IPS-18c (cell line): ENCODE data around the gene IL4R.
"Not testable (repeated sequence)": the region's sequence is repeated elsewhere in the genome, so short reads cannot be mapped to it uniquely, and the experiment has no call there.

Source experiments
- H3K4me3 ChIP-seq: 2 replicates; pipeline ENCODE4 v1.7.0; 2013; ENCODE audit warnings: low read depth, mild to moderate bottlenecking, low read length, moderate library complexity; ENCODE audit not compliant: insufficient read depth
- H3K9me3 ChIP-seq: one replicate; pipeline ENCODE4 v1.6.1; 2013; ENCODE audit warnings: mild to moderate bottlenecking, low read length, moderate library complexity; ENCODE audit not compliant: control insufficient read depth, insufficient read depth

The IL4R gene

GRCh38 chr16:27377666-27378485, 64.1 kb downstream of the IL4R start:
- Histone ChIP-seq H3K9me3 (no peaks in the 10 kb centered on the region), H3K4me3 (no peak overlapping the region)

DNA sequence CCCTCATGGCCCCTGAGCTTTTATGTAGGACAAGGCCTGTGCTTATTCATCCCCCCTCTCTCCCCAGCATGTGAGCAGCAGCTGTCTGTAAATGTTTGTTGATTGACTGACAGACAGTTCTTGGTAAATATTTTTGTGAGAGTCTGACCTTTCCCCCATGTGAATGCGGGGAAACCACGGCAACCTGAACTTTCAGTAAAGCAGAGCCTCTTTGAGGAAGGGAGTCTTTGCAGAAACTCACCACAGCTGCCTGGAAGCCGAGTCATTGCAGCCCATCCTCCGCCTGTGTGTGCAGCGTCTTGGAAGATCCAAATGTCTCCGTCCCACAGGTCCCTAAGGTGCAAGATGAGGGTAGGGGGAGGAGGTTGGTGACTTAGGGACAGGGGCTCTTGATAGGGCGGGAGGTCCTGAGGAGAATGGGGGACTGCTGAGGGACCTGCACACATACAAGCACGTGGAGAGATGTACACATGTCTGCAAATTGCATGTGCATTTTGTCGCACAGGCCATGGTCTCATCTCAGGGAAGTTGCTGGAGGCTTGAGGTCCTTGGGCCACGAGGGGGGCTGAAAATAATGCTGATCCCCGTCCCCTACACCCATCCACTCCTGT, 65.2 kb downstream of the IL4R start:
- H3K4me3 ChIP-seq: no peak overlapping the region
- H3K9me3 ChIP-seq: no peaks in the 10 kb centered on the region

GRCh38 chr16:27379919-27380318, 66.1 kb downstream of the IL4R start:
- Histone ChIP-seq H3K9me3 (peaks cover 3% of the 10 kb centered on the region), H3K4me3 (no peak overlapping the region)

GRCh38 chr16:27381236-27381635, 67.5 kb downstream of the IL4R start:
- H3K9me3 ChIP-seq: peaks cover 3% of the 10 kb centered on the region
- H3K4me3 ChIP-seq: no peak overlapping the region

- peaks cover 3% of the 10 kb centered on the region for H3K9me3 ChIP-seq
- no peak overlapping the region for H3K4me3 ChIP-seq
Measured at GRCh38 chr16:27381974-27382855, 68.4 kb downstream of the IL4R start.

- Histone ChIP-seq H3K9me3 (peaks cover 3% of the 10 kb centered on the region), H3K4me3 (no peak overlapping the region)
Measured at GRCh38 chr16:27383556-27384243, 69.9 kb downstream of the IL4R start.

DNA sequence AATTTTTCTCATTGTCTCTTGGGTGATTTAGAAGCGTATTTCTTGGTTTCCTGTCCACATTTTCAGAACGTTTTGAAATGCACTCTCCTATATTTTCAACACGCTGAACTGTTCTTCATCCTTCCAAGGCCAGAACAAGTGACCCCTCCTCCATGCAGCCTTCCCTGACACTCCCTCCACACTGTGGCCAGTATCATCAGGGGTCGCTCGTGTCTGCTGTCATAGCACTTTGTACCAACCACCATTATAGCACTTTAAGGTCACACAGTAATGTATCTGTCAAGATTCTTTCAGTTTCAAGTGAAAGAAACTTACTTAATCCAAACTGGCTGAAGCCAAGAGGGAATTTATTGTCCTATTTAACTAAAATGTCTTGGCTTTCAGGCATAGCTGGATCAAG, 70.7 kb downstream of the IL4R start:
- Histone ChIP-seq H3K4me3 (no peak overlapping the region), H3K9me3 (peaks cover 3% of the 10 kb centered on the region)

DNA sequence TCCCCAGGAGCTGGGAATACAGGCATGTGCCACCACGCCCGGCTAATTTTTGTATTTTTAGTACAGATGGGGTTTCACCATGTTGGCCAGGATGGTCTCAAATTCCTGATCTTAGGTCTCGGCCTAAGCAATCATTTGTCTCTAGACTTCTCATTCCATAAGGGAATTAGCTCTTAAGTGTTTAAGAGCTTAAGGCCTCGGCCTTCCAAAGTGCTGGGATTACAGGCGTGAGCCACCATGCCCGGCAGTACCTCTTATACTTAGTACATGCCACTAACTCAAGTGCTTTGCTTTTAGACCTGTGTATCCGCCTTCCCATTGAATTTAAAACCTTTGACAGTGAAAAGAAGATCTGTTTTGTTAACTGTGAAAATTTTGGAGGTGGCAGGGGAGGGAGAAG, 71.6 kb downstream of the IL4R start:
- Histone ChIP-seq H3K9me3 (peaks cover 3% of the 10 kb centered on the region), H3K4me3 (no peak overlapping the region)

DNA sequence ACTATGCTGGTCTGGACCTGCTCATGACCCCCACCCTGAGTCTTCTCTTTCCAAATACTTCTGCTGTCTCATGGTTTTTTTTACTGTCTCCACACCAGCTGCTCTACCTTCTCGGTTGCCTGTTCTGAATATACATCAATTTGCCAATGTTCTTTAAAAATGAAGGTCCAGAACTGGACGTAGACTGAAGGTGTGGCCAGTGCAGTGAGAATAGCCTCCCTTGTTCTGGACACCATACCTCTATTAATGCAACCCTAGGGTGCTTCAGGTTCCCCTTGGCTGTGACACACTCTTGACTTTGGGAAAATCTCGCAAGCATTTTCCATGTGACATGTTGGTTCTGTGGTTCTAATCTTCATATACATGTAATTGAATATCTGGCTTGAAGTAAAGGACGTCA, 72.9 kb downstream of the IL4R start:
- peaks cover 3% of the 10 kb centered on the region for H3K9me3 ChIP-seq
- H3K4me3 ChIP-seq: no peak overlapping the region

- H3K4me3 ChIP-seq: no peak overlapping the region
- H3K9me3 ChIP-seq: peaks cover 3% of the 10 kb centered on the region
Measured at GRCh38 chr16:27387724-27388123, 74.0 kb downstream of the IL4R start.

DNA sequence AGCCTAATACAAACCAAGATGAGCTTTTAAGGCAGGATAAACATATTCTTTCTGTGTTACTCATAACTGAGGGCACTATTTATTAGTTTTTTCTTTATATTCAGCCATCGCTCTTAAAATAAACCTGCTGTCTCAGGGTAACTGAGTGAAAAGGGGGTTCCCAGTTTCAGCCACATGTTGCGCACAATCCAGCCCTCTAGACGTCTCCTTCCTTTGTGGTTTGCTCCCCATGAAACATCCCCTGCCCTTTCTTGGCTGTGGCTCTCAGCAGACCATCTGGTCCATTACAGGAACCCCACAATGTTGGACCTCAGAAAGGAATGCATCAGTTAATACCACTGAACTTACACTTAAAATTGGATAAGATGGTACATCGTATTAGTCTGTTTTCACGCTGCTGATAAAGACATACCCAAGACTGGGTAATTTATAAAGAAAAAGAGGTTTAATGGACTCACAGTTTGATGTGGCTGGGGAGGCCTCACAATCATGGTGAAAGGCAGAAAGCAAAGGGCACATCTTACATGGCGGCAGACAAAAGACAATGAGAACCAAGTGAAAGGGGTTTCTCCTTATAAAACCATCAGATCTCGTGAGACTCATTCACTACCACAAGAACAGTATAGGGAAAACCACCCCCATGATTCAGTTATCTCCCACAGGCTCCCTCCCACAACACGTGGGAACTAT, 75.6 kb downstream of the IL4R start:
- peaks cover 3% of the 10 kb centered on the region for H3K9me3 ChIP-seq
- no peak overlapping the region for H3K4me3 ChIP-seq

DNA sequence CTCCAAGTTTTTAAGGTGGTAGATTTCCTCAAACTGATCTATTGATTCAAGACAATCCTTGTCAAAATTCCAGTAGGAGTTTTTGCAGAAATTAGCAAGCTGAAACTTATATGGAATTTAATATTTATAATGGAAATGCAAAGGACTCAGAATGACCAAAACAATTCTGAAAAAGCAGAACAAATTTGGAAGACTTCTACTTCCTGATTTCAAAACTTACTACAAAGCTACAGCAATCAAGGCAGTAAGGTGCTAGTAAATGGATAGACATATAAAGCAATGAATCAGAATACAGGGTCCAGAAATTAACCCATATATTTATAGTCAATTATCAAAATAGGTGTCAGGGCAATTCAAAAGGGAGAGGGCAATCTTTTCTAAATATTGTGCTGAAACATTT, 76.4 kb downstream of the IL4R start:
- no peak overlapping the region for H3K4me3 ChIP-seq
- no peaks in the 10 kb centered on the region for H3K9me3 ChIP-seq

GRCh38 chr16:27392671-27393070, 78.9 kb downstream of the IL4R start:
- no peak overlapping the region for H3K4me3 ChIP-seq
- H3K9me3 ChIP-seq: no peaks in the 10 kb centered on the region

DNA sequence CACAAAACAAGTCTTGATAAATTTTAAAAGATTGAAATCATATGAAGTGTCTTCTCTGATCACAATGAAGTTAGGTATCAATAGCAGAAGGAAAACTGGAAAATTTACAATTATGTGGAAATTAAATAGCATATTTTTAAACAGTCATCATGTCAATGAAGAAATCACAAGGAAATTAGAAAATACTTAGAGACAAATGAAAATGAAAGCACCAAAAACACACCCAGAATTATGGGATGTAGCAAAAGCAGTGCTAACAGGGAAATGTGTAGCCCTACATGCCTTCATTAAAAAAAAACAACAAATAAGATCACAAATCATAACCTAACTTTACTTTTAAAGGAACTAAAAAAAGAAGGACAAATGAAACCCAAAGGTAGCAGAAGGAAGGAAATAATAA, 80.7 kb downstream of the IL4R start:
- no peak overlapping the region for H3K4me3 ChIP-seq
- H3K9me3 ChIP-seq: no peaks in the 10 kb centered on the region

- H3K9me3 ChIP-seq, H3K4me3 ChIP-seq: not testable (repeated sequence)
Measured at GRCh38 chr16:27398341-27398893, 84.6 kb downstream of the IL4R start.
